ENCODE data around the gene TTYH2. TPM values are rescaled to one million over a fixed set of nuclear protein-coding genes. Genes with fewer than 3 reads are reported as not detected.

TTYH2 gene
- total and polyA plus RNA-seq, 12 donors, result 8.6 to 36.3 (median 24.8) TPM

DNA sequence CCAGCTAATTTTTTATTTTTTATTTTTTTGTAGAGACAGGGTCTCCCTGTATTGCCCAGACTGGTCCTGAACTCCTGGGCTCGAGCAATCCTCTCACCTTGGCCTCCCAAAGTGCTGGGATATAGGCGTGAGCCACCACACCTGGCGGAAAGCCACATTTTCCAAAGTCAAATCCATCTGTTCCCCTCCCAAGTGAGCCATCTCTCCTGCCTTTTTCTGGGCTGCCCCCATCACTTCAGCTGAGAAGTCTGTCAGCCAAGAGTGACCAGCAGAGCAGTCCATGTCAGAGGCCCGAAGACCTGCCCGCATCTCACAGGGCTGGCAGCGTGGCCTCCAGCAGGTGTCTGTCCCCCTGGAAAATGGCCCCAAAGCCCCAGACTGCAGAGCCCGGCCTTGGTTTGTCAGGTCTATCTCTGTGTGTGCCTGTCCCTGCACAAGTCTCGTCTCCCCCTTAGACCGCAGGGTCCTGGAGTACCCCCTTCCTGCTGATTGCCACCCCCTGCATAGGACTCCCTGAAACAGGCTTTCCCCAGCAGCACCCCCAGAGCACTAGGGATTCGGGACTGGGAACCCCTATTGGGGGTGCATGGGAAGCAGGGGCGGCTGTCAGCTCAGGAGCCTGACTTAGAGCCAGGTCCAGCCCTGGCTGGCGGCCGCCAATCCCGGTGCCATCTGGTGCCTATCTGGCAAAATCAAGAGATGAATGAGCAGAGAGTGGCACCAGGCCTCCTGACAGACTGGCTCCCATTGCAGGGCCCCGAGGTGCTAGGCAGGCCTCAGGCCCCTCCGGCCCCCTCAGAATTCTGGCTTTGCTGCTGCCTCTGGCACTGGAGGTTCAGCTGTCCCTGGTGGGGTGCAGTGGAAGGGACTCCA lies 7.8 kb downstream of the TTYH2 start:
- Histone ChIP-seq H3K27ac (no peak overlapping the region), H3K27me3 (no peaks in the 10 kb centered on the region), H3K9me3 (no peaks in the 10 kb centered on the region), H3K4me3 (no peak overlapping the region), H3K36me3 (peaks cover 0 to 37% (median 4%) of the 10 kb centered on the region in 9 donors), H3K4me1 (peaks cover 0 to 25% (median 14%) of the 10 kb centered on the region in 9 donors)
- no peak for ATAC-seq
- intact Hi-C loops (cut with DNase I), result no loop called here
- 95% methylated on average over 16 of the region's 16 CpGs for WGBS, 2 donors
- no peak for DNase-seq
- no peak for TF ChIP-seq CTCF (IDR thresholded peaks at IDR 0.05)

DNA sequence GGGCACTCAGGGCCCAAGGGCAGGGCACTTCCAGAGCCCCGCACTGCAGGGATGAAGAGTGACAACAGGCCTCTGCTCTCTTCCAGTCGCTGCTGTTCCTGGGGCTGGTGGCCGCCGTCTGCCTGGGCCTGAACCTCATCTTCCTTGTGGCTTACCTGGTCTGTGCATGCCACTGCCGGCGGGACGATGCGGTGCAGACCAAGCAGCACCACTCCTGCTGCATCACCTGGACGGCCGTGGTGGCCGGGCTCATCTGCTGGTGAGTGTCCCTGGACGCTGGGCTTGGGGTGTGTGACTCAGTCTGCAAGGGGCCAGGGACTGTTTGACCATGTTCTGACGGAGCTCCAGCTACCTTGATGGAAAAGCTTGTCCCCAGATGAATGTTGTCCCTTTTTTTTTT lies 9.0 kb downstream of the TTYH2 start:
- DNase-seq, result no peak
- intact Hi-C loops (cut with DNase I), result no loop called here
- peaks cover 0 to 18% (median 3%) of the 10 kb centered on the region in 9 donors for H3K4me1 ChIP-seq
- H3K4me3 ChIP-seq, result no peak overlapping the region
- no peaks in the 10 kb centered on the region for H3K27me3 ChIP-seq
- no peak overlapping the region for H3K27ac ChIP-seq
- ATAC-seq, result no peak
- no peaks in the 10 kb centered on the region for H3K9me3 ChIP-seq
- no peak for TF ChIP-seq CTCF (IDR thresholded peaks at IDR 0.05)
- H3K36me3 ChIP-seq, result peaks cover 0 to 47% (median 4%) of the 10 kb centered on the region in 9 donors
- WGBS, 2 donors, result 91 to 95% methylated on average over 13 of the region's 13 CpGs

- intact Hi-C loops (cut with DNase I), result no loop called here
Observed at GRCh38 chr17:74223901-74224300, 10.5 kb downstream of the TTYH2 start.

More at GRCh38 chr17:74223901-74224300, 10.5 kb downstream of the TTYH2 start:
- ATAC-seq (no peak), DNase-seq (no peak)
- TF ChIP-seq CTCF (IDR thresholded peaks at IDR 0.05), result no peak
- H3K4me1 ChIP-seq, result peaks cover 0 to 14% (median 0%) of the 10 kb centered on the region in 9 donors
- H3K27ac ChIP-seq, result no peak overlapping the region
- H3K36me3 ChIP-seq, result peaks cover 0 to 50% (median 4%) of the 10 kb centered on the region in 9 donors
- no peaks in the 10 kb centered on the region for H3K27me3 ChIP-seq
- H3K4me3 ChIP-seq, result no peak overlapping the region
- H3K9me3 ChIP-seq, result no peaks in the 10 kb centered on the region
- WGBS, 2 donors, result 97% methylated on average over 14 of the region's 14 CpGs
